Esophagus mucosa (tissue), 1 donor: ENCODE measurements around the gene SND1. TPM values are rescaled to one million over a fixed set of nuclear protein-coding genes. Genes with fewer than 3 reads are reported as not detected.

Experiments
- ATAC-seq: fragments of 200-7000 bp; cut with Tn5 transposase; one replicate; pipeline ENCODE4 v1.9.1; 2020
- total RNA-seq: library from RNA; stranded (reverse); gene quantifications from one replicate; pipeline ENCODE4 v1.2.4, GENCODE V29; 2023
- donor health status: DM: yes; HTN: yes; CAD: no.

Gene SND1
- total RNA-seq, 1 donor from 2014 or later = 115 TPM

GRCh38 chr7:127973832-127974231 lies 321.8 kb downstream of the SND1 start:
- no peak for ATAC-seq

GRCh38 chr7:127974446-127975035 lies 322.5 kb downstream of the SND1 start:
- no peak for ATAC-seq

GRCh38 chr7:127976056-127976737 lies 324.2 kb downstream of the SND1 start:
- ATAC-seq = peak; percentile 99

GRCh38 chr7:127976738-127977120 lies 324.7 kb downstream of the SND1 start:
- ATAC-seq = no peak

GRCh38 chr7:127978421-127978820 lies 326.4 kb downstream of the SND1 start:
- no peak for ATAC-seq

- no peak for ATAC-seq
These were observed 327.2 kb downstream of the SND1 start for GRCh38 chr7:127979113-127979727.

GRCh38 chr7:127979728-127980126 lies 327.7 kb downstream of the SND1 start:
- no peak for ATAC-seq

GRCh38 chr7:127980901-127981300 lies 328.9 kb downstream of the SND1 start:
- ATAC-seq = no peak

GRCh38 chr7:127981965-127982364 lies 330.0 kb downstream of the SND1 start:
- ATAC-seq = no peak

GRCh38 chr7:127983804-127984332 lies 331.9 kb downstream of the SND1 start:
- peak; percentile 72 for ATAC-seq

GRCh38 chr7:127986581-127987521 lies 334.9 kb downstream of the SND1 start:
- ATAC-seq = no peak

- no peak for ATAC-seq
These were observed 336.8 kb downstream of the SND1 start for GRCh38 chr7:127988751-127989150.

- ATAC-seq = no peak
These were observed 341.3 kb downstream of the SND1 start for GRCh38 chr7:127993317-127993716.

- ATAC-seq = no peak
These were observed 342.0 kb downstream of the SND1 start for GRCh38 chr7:127993987-127994386.

- ATAC-seq = no peak
These were observed 343.3 kb downstream of the SND1 start for GRCh38 chr7:127995156-127995880.

- ATAC-seq = no peak
These were observed 343.9 kb downstream of the SND1 start for GRCh38 chr7:127995881-127996215.

- ATAC-seq = no peak
These were observed 344.5 kb downstream of the SND1 start for GRCh38 chr7:127996253-127997071.

GRCh38 chr7:127997226-127997922 lies 345.4 kb downstream of the SND1 start:
- ATAC-seq = no peak

GRCh38 chr7:127998671-127999070 lies 346.7 kb downstream of the SND1 start:
- no peak for ATAC-seq

- peak; percentile 48 for ATAC-seq
These were observed 348.1 kb downstream of the SND1 start for GRCh38 chr7:128000048-128000447.

GRCh38 chr7:128000854-128001265 lies 348.9 kb downstream of the SND1 start:
- no peak for ATAC-seq
